HCEC 1CT (cell line): ENCODE data around the gene AP2A2.
"Not testable (repeated sequence)": the region's sequence is repeated elsewhere in the genome, so short reads cannot be mapped to it uniquely, and the experiment has no call there.

Experiments used
- DNase-seq: peaks from one replicate; pipeline ENCODE4 v3.0.0-alpha.2; 2017

AP2A2 gene

GRCh38 chr11:957212-957920, 31.7 kb downstream of the AP2A2 start:
- DNase-seq: no peak

- DNase-seq: no peak
These were observed 32.4 kb downstream of the AP2A2 start for GRCh38 chr11:958101-958500.

- DNase-seq: no peak
These were observed 33.4 kb downstream of the AP2A2 start for GRCh38 chr11:959027-959426.

- DNase-seq: no peak
These were observed 33.9 kb downstream of the AP2A2 start for GRCh38 chr11:959608-960007.

GRCh38 chr11:961310-961920, 35.7 kb downstream of the AP2A2 start:
- DNase-seq: not testable (repeated sequence)

GRCh38 chr11:961921-962320, 36.3 kb downstream of the AP2A2 start:
- no peak for DNase-seq

GRCh38 chr11:962688-963087, 37.0 kb downstream of the AP2A2 start:
- DNase-seq: no peak

GRCh38 chr11:963852-964251, 38.2 kb downstream of the AP2A2 start:
- DNase-seq: no peak

GRCh38 chr11:965206-965775, 39.6 kb downstream of the AP2A2 start:
- DNase-seq: no peak

GRCh38 chr11:967995-968751, 42.5 kb downstream of the AP2A2 start:
- DNase-seq: no peak

- no peak for DNase-seq
These were observed 43.2 kb downstream of the AP2A2 start for GRCh38 chr11:968822-969221.

- no peak for DNase-seq
These were observed 44.1 kb downstream of the AP2A2 start for GRCh38 chr11:969651-970205.

- no peak for DNase-seq
These were observed 44.7 kb downstream of the AP2A2 start for GRCh38 chr11:970319-970871.

GRCh38 chr11:971092-971690, 45.5 kb downstream of the AP2A2 start:
- no peak for DNase-seq

GRCh38 chr11:971731-972365, 46.2 kb downstream of the AP2A2 start:
- no peak for DNase-seq

- no peak for DNase-seq
These were observed 47.0 kb downstream of the AP2A2 start for GRCh38 chr11:972523-973211.

GRCh38 chr11:973237-973636, 47.6 kb downstream of the AP2A2 start:
- DNase-seq: no peak

- not testable (repeated sequence) for DNase-seq
These were observed 49.7 kb downstream of the AP2A2 start for GRCh38 chr11:975376-975775.

- no peak for DNase-seq
These were observed 50.2 kb downstream of the AP2A2 start for GRCh38 chr11:975827-976226.

- no peak for DNase-seq
These were observed 50.9 kb downstream of the AP2A2 start for GRCh38 chr11:976431-977160.
